IMR-90 (cell line): ENCODE results near the gene GPSM1. TPM values are rescaled to one million over a fixed set of nuclear protein-coding genes. Genes with fewer than 3 reads are reported as not detected.

Source experiments
- ATAC-seq: fragments of 200-7000 bp; cut with Tn5 transposase; 2 replicates; pipeline ENCODE4 v1.9.1; 2020; ENCODE audit warnings: low read depth, mild to moderate bottlenecking, moderate library complexity
- BruUV-seq: library from RNA; stranded (reverse); fragments of 400-500 nt; replicated peaks from 2 replicates; lab custom pipeline; 2021; lab: Mats Ljungman, UMichigan
- CTCF ChIA-PET: fragments of 300-600 bp; formaldehyde crosslinking; extraction: SDS; loops from one replicate; lab custom pipeline; 2021; ENCODE audit warnings: antibody characterized with exemption; lab: Yijun Ruan, JAX
- POLR2A ChIA-PET: fragments of 300-600 bp; sonication (Branson Sonifier 250); formaldehyde crosslinking; loops from one replicate; lab custom pipeline; 2022; ENCODE audit warnings: antibody characterized with exemption; ENCODE audit not compliant: unreplicated experiment; lab: Charles Lee
- DNase-seq: peaks from one replicate; pipeline ENCODE4 v3.0.0; 2013
- H2AFZ ChIP-seq: replicated peaks from 2 replicates; pipeline ENCODE3; 2013; ENCODE audit warnings: low read length, mild to moderate bottlenecking; ENCODE audit not compliant: poor library complexity
- H2AK5ac ChIP-seq: 2 replicates; pipeline ENCODE4 v1.6.1; 2013; ENCODE audit warnings: low read depth, low read length, inconsistent platforms
- H2AK9ac ChIP-seq: replicated peaks from 2 replicates; pipeline ENCODE3; 2013; ENCODE audit warnings: mild to moderate bottlenecking, low read depth, low read length, moderate library complexity; ENCODE audit not compliant: poor library complexity
- H2BK120ac ChIP-seq: 2 replicates; pipeline ENCODE4 v1.6.1; 2013; ENCODE audit warnings: low read depth, low read length, inconsistent platforms
- H2BK15ac ChIP-seq: 3 replicates; pipeline ENCODE4 v1.6.1; 2013; ENCODE audit warnings: low read depth, low read length, inconsistent platforms
- H2BK20ac ChIP-seq: 2 replicates; pipeline ENCODE4 v1.6.1; 2013; ENCODE audit warnings: low read depth, mild to moderate bottlenecking, inconsistent platforms, low read length, moderate library complexity
- H2BK5ac ChIP-seq: 2 replicates; pipeline ENCODE4 v1.6.1; 2013; ENCODE audit warnings: mild to moderate bottlenecking, low read depth, low read length, inconsistent platforms; ENCODE audit not compliant: poor library complexity, severe bottlenecking
- H3K14ac ChIP-seq: replicated peaks from 2 replicates; pipeline ENCODE4 v1.6.1; 2013; ENCODE audit warnings: low read depth, low read length, inconsistent platforms
- H3K18ac ChIP-seq: 2 replicates; pipeline ENCODE4 v1.6.1; 2013; ENCODE audit warnings: low read depth, low read length, control low read depth
- H3K23ac ChIP-seq: 2 replicates; pipeline ENCODE4 v1.6.1; 2013; ENCODE audit warnings: low read depth, low read length, inconsistent platforms
- H3K27ac ChIP-seq: 2 replicates; pipeline ENCODE4 v1.5.1; 2013; ENCODE audit warnings: mild to moderate bottlenecking, control low read depth, low read length; ENCODE audit not compliant: insufficient read depth
- H3K27me3 ChIP-seq: 2 replicates; pipeline ENCODE4 v1.6.1; 2013; ENCODE audit warnings: low read length; ENCODE audit not compliant: control insufficient read depth, insufficient read depth
- H3K36me3 ChIP-seq: 2 replicates; pipeline ENCODE4 v1.6.1; 2013; ENCODE audit warnings: low read length, mixed read lengths; ENCODE audit not compliant: control insufficient read depth, insufficient read depth
- H3K4ac ChIP-seq: 2 replicates; pipeline ENCODE4 v1.6.1; 2013; ENCODE audit warnings: low read depth, low read length, inconsistent platforms
- H3K4me1 ChIP-seq: 2 replicates; pipeline ENCODE4 v1.6.1; 2013; ENCODE audit warnings: low read length, mixed read lengths; ENCODE audit not compliant: control insufficient read depth, insufficient read depth
- H3K4me2 ChIP-seq: 2 replicates; pipeline ENCODE4 v1.6.1; 2013; ENCODE audit warnings: low read depth, mild to moderate bottlenecking, control low read depth, low read length, moderate library complexity
- H3K4me3 ChIP-seq: 2 replicates; pipeline ENCODE4 v1.5.1; 2013; ENCODE audit warnings: low read depth, mild to moderate bottlenecking, control low read depth, low read length, moderate library complexity; ENCODE audit not compliant: insufficient read depth
- H3K56ac ChIP-seq: 2 replicates; pipeline ENCODE4 v1.6.1; 2013; ENCODE audit warnings: low read length, inconsistent platforms; ENCODE audit not compliant: insufficient read depth; ENCODE audit errors: extremely low read depth
- H3K79me1 ChIP-seq, 2 experiments: 2 replicates each; pipeline ENCODE4 v1.6.1; 2013; ENCODE audit warnings: low read length in 2 of 2, inconsistent platforms in 1 of 2, low read depth in 1 of 2
- H3K9ac ChIP-seq: 2 replicates; pipeline ENCODE4 v1.6.1; 2013; ENCODE audit warnings: low read depth, low read length, control low read depth
- H3K9me1 ChIP-seq: 2 replicates; pipeline ENCODE4 v1.6.1; 2013; ENCODE audit warnings: low read length, inconsistent platforms; ENCODE audit not compliant: insufficient read depth
- H3K9me3 ChIP-seq: 2 replicates; pipeline ENCODE4 v1.6.1; 2013; ENCODE audit warnings: low read length; ENCODE audit not compliant: control insufficient read depth, insufficient read depth
- H4K20me1 ChIP-seq: 2 replicates; pipeline ENCODE4 v1.6.1; 2013; ENCODE audit warnings: low read length, inconsistent platforms; ENCODE audit not compliant: insufficient read depth
- H4K5ac ChIP-seq: 2 replicates; pipeline ENCODE4 v1.6.1; 2013; ENCODE audit warnings: mild to moderate bottlenecking, low read depth, low read length, control low read depth
- H4K8ac ChIP-seq, 2 experiments: 2 replicates each; pipeline ENCODE4 v1.6.1; 2013; ENCODE audit warnings: low read depth in 2 of 2, low read length in 2 of 2, control low read depth in 1 of 2, inconsistent platforms in 1 of 2
- H4K91ac ChIP-seq: 2 replicates; pipeline ENCODE4 v1.6.1; 2013; ENCODE audit warnings: low read depth, low read length, inconsistent platforms; ENCODE audit not compliant: insufficient read depth
- CEBPB ChIP-seq: IDR thresholded peaks from 2 replicates; pipeline ENCODE4 v1.6.1; 2012; ENCODE audit warnings: low read depth, low read length, improper control_type of control experiment
- CHD1 ChIP-seq: IDR thresholded peaks from 2 replicates; pipeline ENCODE4 v1.6.1; 2012; ENCODE audit warnings: low read depth, low read length, improper control_type of control experiment
- FOS ChIP-seq: fragments of 150-350 bp; IDR thresholded peaks from 2 replicates; pipeline ENCODE4 v1.6.1; 2016; ENCODE audit warnings: low read depth, low read length
- MAFK ChIP-seq: IDR thresholded peaks from 2 replicates; pipeline ENCODE4 v1.6.1; 2012; ENCODE audit warnings: low read depth, low read length, improper control_type of control experiment
- MAZ ChIP-seq: IDR thresholded peaks from 2 replicates; pipeline ENCODE4 v1.6.1; 2012; ENCODE audit warnings: low read depth, mild to moderate bottlenecking, low read length, improper control_type of control experiment, moderate library complexity, borderline replicate concordance
- MXI1 ChIP-seq: IDR thresholded peaks from 2 replicates; pipeline ENCODE4 v1.6.1; 2012; ENCODE audit warnings: low read depth, mild to moderate bottlenecking, low read length, moderate library complexity, borderline replicate concordance
- NFE2L2 ChIP-seq: fragments of 150-350 bp; IDR thresholded peaks from 2 replicates; pipeline ENCODE4 v1.6.1; 2016; ENCODE audit warnings: low read depth, mild to moderate bottlenecking, low read length
- POLR2A ChIP-seq: IDR thresholded peaks from 2 replicates; pipeline ENCODE4 v1.6.1; 2012; ENCODE audit warnings: mild to moderate bottlenecking, low read depth, low read length
- RAD21 ChIP-seq: IDR thresholded peaks from 2 replicates; pipeline ENCODE4 v1.6.1; 2012; ENCODE audit warnings: low read length, improper control_type of control experiment
- RCOR1 ChIP-seq: IDR thresholded peaks from 2 replicates; pipeline ENCODE4 v1.6.1; 2012; ENCODE audit warnings: mild to moderate bottlenecking, low read length, improper control_type of control experiment; ENCODE audit not compliant: insufficient replicate concordance
- RFX5 ChIP-seq: IDR thresholded peaks from 2 replicates; pipeline ENCODE4 v1.8.0; 2012; ENCODE audit warnings: low read depth, mild to moderate bottlenecking, low read length, moderate library complexity
- SMC3 ChIP-seq: fragments of 150-350 bp; IDR thresholded peaks from 2 replicates; pipeline ENCODE4 v1.6.1; 2016; ENCODE audit warnings: low read depth, mild to moderate bottlenecking, antibody characterized with exemption, low read length, moderate library complexity
- WGBS, 2 experiments: methylation state at CpG; one replicate each; pipeline versions ENCODE4 v1.1.5 to v1.1.7; 2013; ENCODE audit warnings: missing lambda C conversion rate in 2 of 2; ENCODE audit not compliant: insufficient read length in 1 of 2; ENCODE audit errors: extremely low coverage in 2 of 2; 5-methylcytosine and 5-hydroxymethylcytosine counted together
- dilution Hi-C: fragments of 300-500 bp; cut with HindIII; formaldehyde crosslinking; loops from one replicate; pipeline ENCODE4 v1.14.3; 2018; ENCODE audit warnings: low sequenced_read_pairs; ENCODE audit not compliant: unreplicated experiment
- in situ Hi-C: fragments of 300-500 bp; cut with MboI; formaldehyde crosslinking; loops from 3 replicates; pipeline ENCODE4 v1.14.3; 2019; ENCODE audit warnings: low sequenced_read_pairs, inconsistent platforms, mixed read lengths
- intact Hi-C: fragments of 100-400 bp; cut with micrococcal nuclease; formaldehyde crosslinking; loops from 2 replicates; pipeline ENCODE4 v1.10.0; 2022
- polyA plus RNA-seq, 3 experiments: library from polyadenylated mRNA; depleted of rRNA; stranded (reverse); fragments of >200 nt; gene quantifications; 2 replicates each; pipeline ENCODE4 v1.2.3, GENCODE V29; 2012; ENCODE audit warnings: low replicate concordance in 1 of 3
- total RNA-seq: library from RNA; depleted of rRNA; stranded (reverse); fragments of >200 nt; gene quantifications from 2 replicates; pipeline ENCODE4 v1.2.3, GENCODE V29; 2012
- TF ChIP-seq, protein P1 (sequence below): fragments of 150-350 bp; IDR thresholded peaks from 2 replicates; pipeline ENCODE4 v1.6.1; 2017; ENCODE audit warnings: mild to moderate bottlenecking, antibody characterized with exemption, low read length, low read depth
- TF ChIP-seq, protein P2 (sequence below): conservative IDR thresholded peaks from 2 replicates; pipeline ENCODE4 v1.5.1; 2012; ENCODE audit warnings: mild to moderate bottlenecking, low read depth, low read length, improper control_type of control experiment

GPSM1 gene
- total and polyA plus RNA-seq, 2 of the 4 experiments (the other 2 are of a cell fraction), result 28.7 to 71.2 TPM

DNA sequence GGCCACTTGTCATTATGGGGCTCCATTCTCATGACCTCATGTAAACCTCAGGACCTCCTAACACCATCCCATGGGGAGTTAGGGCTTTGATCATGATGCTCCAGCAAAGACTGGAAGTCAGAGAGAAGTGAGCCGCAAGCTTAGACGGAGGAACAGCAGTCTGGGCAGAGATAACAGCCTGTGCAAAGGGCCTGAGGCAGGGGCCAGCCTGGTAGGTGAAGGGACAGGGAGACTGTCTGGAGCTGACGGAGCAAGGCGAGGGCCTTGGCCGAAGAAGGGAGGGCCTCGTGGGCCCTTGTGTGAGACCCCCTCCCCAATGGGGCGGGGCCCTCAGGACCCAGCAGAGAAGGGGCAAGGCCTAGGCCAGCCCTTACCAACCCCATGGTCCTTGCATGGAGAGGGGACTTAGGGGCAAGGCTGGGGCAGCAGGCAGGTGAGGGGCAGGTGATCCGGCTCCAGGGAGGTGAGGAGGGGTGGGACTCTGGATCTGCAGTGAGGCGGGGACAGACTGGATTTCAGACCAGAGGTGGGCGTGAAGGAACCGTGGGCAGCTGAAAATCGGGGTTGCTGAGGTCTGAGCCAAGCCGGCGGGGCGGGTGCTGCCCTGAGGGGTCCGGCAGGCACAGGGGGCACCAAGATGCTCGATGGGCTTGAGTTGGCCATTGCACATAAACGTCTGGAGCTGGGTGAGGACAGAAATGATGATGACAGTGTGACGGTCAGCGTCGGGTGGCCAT is 17.4 kb downstream of the GPSM1 start:
- H3K27ac ChIP-seq, result no peak overlapping the region
- no peak overlapping the region for H2BK15ac ChIP-seq
- H3K56ac ChIP-seq, result no peak overlapping the region
- H2BK120ac ChIP-seq, result no peak overlapping the region
- ChIA-PET CTCF (no interaction called here), POLR2A (no interaction called here)
- peaks cover 16 to 57% of the 10 kb centered on the region in 2 experiments for H3K79me1 ChIP-seq
- H3K23ac ChIP-seq, result no peak overlapping the region
- WGBS, 2 experiments, result 81% methylated on average over 15 of the region's 21 CpGs; no CpG with 5 or more reads in 1 of the 2 experiments
- H3K36me3 ChIP-seq, result peaks cover 77% of the 10 kb centered on the region
- no peak overlapping the region for H3K9ac ChIP-seq
- H3K4me1 ChIP-seq, result peaks cover 8% of the 10 kb centered on the region; the same call in 1 of the 2 replicates
- no peak overlapping the region for H3K4me3 ChIP-seq
- H2BK5ac ChIP-seq, result no peak overlapping the region
- no peaks in the 10 kb centered on the region for H3K9me3 ChIP-seq
- H3K18ac ChIP-seq, result no peak overlapping the region
- peak overlapping the region; percentile 42 for H2AK9ac ChIP-seq
- no peak overlapping the region for H4K91ac ChIP-seq
- peaks cover 64% of the 10 kb centered on the region for H4K20me1 ChIP-seq
- ATAC-seq (no peak), DNase-seq (no peak)
- H2AFZ ChIP-seq, result no peak overlapping the region
- no peak overlapping the region for H4K8ac ChIP-seq
- peaks cover 4% of the 10 kb centered on the region; the same call in 1 of the 2 replicates for H3K9me1 ChIP-seq
- H4K5ac ChIP-seq, result no peak overlapping the region
- H2BK20ac ChIP-seq, result no peak overlapping the region
- intact Hi-C loops, result no loop called here
- dilution Hi-C loops, result no loop called here
- H2AK5ac ChIP-seq, result no peak overlapping the region
- no peak overlapping the region for H3K14ac ChIP-seq
- in situ Hi-C loops, result no loop called here
- no peak overlapping the region for H3K4ac ChIP-seq
- H3K27me3 ChIP-seq, result no peaks in the 10 kb centered on the region
- H3K4me2 ChIP-seq, result no peak overlapping the region
- no TSS peak for BruUV-seq
- TF ChIP-seq, protein P1, sequence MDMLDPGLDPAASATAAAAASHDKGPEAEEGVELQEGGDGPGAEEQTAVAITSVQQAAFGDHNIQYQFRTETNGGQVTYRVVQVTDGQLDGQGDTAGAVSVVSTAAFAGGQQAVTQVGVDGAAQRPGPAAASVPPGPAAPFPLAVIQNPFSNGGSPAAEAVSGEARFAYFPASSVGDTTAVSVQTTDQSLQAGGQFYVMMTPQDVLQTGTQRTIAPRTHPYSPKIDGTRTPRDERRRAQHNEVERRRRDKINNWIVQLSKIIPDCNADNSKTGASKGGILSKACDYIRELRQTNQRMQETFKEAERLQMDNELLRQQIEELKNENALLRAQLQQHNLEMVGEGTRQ, result no peak
- TF ChIP-seq NFE2L2 (no peak), RCOR1 (no peak), CHD1 (no peak), CEBPB (no peak), POLR2A (no peak), MAZ (no peak), RAD21 (no peak), RFX5 (no peak), FOS (no peak), SMC3 (no peak), MXI1 (no peak), MAFK (no peak)
- TF ChIP-seq, protein P2, sequence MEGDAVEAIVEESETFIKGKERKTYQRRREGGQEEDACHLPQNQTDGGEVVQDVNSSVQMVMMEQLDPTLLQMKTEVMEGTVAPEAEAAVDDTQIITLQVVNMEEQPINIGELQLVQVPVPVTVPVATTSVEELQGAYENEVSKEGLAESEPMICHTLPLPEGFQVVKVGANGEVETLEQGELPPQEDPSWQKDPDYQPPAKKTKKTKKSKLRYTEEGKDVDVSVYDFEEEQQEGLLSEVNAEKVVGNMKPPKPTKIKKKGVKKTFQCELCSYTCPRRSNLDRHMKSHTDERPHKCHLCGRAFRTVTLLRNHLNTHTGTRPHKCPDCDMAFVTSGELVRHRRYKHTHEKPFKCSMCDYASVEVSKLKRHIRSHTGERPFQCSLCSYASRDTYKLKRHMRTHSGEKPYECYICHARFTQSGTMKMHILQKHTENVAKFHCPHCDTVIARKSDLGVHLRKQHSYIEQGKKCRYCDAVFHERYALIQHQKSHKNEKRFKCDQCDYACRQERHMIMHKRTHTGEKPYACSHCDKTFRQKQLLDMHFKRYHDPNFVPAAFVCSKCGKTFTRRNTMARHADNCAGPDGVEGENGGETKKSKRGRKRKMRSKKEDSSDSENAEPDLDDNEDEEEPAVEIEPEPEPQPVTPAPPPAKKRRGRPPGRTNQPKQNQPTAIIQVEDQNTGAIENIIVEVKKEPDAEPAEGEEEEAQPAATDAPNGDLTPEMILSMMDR, result no peak
